AG20443 (cell line): ENCODE measurements around the gene ETFB.
"Not testable (repeated sequence)": the region's sequence is repeated elsewhere in the genome, so short reads cannot be mapped to it uniquely, and the experiment has no call there.

ENCODE experiments used
- DNase-seq: peaks from one replicate; pipeline ENCODE4 v3.0.0; 2012; ENCODE audit warnings: low spot score, mixed read lengths

The ETFB gene

DNA sequence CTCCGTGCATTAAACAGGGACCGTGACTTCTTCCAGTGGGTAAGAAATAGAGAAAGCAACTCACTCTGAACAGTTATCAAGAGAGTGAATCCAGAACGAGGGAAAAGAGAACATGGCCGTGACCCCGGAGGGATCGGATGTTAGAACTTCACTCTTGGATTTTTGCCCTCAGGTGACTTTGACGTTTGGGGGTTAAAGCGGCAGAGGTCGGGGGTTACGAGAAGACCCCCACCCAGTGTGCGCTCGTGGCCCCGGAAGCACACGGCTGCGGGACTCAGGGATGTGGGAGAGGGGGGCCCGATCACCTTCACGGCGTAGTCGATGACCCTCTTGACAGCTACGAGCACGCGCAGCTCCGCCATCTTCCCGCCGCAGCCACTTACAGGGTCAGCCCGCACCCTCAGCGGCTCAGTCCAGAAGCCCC lies at the start of gene ETFB:
ETFB (minus strand) TSS at position 424 of the 424 bp plus-strand sequence; CDS start at position 362, 62 bp downstream.
- no peak for DNase-seq

DNA sequence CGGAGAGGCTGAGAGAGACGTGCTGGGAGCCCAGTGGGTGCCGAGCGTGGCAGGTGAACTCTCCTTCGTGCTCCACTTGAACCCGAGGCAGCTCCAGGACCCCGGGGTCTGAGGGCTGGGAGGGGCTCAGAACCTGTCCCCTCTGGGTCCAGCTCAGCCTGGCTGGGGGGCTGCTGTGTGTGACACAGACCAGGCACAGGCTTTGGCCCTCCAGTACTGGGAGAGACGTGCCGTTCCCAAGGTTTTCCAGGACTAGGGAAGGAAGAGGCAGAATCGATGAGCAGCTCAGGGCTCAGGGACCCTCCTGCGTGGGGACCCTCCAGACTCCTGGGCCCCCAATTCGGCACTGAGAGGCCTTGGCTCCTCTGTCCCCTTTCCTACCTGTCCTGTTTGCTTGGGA lies 49.0 kb upstream of the ETFB start:
- no peak for DNase-seq

DNA sequence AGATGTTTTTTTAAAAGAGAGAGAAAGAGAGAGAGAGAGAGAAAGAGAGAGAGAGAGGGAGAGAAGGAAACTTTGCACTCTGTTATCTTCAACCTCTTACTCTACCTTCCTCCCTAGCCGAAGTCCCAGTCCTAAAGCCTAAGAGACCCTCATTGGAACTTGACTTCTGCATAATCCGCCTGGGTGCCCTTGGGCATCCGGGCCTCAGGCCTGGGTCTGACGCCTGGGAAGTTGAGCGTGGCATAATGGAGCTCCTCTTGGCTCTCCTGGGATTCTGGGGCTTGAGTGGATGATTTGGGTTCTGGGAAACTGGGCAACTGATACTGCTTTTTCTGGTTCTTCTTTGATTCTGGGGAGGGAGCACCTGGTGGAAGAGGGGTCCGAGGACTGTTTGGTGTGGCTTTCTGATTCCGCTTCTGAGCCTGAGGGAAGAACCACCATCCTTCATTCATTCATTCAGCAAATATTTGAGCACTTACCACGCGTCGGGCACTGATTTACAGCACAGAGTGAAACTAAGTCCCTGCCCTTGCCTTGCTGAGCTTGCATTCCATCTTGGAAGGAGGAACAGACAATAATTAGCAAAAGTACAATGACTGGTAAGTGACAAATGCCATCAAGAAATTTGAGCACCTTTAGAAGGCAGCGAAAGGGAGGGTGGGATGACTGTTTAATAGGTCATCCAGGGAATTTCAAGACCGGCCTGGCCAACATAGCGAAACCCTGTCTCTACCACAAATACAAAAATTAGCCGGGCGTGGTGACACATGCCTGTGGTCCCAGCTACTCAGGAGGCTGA lies 45.0 kb upstream of the ETFB start:
- no peak for DNase-seq

DNA sequence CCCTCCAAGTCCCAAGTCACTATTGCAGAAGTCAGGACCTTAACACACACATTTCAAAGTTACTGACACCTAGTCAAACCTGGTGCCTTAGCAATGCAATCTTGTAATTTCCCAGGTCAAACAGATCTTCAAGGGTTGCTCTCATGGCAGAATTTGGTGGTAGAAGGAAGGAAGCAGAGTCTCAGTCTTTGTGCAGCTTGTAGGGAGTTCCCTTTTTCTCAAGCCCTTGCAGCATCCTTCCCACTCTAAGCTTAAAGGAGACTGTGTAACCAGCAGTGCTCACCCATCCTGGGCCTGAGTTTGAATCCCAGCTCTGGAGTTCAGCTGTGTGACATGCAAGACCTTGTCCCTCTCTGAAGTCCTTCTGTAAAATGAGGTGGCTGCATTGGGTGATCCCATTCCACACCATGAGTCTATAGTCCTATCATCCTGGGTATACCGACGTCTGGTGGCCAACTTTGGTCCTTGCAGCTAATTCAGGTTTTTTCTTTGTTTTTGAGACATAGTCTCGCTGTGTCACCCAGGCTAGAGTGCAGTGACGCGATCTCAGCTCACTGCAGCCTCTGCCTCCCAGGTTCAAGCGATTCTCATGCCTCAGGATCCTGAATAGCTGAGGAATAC lies 41.4 kb upstream of the ETFB start:
- DNase-seq: peak; percentile 40

DNA sequence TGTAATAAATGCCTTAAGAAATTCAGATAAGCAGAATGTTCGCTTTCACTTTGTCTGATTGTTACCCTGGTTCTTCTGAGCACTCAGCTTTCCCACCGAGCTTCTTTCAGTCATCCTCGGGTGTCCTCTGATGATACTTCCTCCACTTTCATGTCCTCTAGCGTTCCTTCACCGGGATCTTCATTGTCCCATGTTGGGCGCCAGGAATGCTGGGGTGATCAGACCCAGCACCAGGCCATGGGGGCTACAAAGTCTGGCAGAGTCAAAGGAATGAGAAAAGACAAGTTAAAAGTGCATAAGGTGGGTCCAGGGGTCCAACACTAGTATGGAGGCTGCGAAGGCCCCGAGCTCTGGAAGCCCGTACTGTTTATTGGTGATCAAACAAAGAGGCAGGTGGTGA lies 35.9 kb upstream of the ETFB start:
- DNase-seq: no peak

DNA sequence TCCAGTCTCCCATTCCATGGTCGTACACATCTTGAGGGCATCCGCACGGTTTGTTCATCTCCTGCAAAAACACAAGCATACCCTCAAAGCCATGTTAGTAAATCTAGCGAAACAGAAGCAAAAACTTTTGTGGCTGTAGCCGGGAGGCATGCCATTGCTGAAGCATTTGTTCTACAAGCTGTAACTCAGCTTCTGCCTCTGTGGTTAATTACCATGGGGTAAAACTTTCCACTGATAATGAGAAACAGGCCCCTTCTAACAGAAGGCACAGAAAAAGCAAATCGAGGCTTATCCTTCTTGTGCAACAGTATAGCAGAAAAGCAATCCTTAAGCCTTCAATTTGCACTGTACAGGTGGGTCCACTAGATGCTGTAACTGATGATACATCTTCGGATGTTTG lies 33.7 kb upstream of the ETFB start:
- not testable (repeated sequence) for DNase-seq

DNA sequence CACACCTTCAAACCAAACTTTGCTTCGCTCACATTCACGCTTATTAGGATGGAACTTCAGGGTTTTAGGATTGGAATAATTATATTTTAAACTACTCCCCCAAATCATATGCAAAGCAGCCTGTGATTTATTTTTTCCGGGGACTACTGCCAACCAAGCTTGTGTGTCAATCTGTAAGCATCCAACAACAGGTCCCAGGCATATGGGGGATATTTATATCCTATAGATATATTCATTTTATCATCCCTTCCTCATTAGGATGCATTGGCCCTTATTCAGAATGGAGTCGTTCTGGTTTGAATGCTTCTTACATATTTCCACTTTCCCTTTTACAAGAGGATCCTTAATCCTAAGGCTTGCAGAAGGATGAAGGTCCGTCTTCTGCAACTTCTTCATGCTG lies 33.0 kb upstream of the ETFB start:
- no peak for DNase-seq

DNA sequence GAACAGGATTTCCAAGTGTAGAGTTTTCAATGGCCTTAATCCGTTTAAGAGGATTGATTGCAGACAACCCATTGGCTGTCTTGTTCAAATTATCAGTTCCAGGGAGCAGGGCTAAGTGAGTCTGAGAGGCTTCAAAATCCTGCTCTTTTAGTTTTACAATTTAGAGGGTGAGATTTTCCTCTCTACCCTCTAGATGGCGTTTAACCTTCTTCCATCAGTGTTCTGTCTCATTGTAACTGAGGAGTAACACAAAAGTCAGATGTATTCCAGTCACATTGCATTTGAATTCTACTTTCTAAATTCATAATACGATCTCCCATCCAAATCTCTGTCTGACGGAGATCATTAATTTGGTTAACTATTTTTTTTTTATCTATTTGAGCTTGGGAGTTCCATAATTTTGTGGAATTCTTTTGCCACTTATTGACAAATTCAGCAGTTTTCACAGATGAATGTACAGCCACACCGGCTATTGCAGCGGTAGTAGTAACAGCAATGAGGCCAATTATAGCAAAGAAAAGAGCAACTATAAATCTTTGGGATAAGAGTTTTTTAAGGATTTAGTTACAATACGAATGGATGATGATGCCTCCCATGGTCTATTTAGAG lies 32.0 kb upstream of the ETFB start:
- peak; percentile 56 for DNase-seq

DNA sequence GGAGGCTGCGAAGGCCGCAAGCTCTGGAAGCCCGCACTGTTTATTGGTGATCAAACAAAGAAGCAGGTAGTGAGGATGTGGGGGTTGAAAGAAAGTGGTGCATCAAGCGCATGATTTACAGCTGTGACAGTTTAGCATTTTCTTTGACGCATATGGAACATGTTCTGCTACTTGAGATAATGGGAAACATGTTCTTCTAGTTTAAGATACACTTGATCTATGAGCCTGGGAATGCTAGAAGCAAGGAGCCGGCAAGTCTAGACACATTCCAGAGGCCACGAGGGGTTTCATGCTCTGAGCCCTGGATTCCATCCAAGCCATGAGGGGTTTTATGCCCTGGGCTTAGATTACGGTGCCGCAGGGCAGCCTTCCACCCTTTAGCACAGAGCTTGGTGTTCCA lies 31.3 kb upstream of the ETFB start:
- not testable (repeated sequence) for DNase-seq

DNA sequence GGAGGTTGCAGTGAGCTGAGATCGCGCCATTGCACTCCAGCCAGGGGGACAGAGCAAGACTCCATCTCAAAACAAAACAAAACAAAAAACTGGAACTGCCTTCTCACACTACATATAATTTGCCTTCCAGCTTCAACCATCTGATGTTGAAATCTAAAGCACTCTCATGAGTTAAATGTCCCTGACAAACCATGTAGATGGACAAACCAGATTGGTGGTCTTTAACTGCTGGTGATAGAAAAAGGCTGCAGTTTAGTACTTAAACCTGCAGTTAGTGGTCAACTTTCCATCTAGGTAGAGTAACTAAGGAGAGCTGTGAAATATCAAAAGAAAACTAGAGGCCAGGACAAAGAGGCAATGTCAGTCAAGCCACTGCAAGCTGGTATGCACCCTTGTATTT lies 30.0 kb upstream of the ETFB start:
- no peak for DNase-seq

DNA sequence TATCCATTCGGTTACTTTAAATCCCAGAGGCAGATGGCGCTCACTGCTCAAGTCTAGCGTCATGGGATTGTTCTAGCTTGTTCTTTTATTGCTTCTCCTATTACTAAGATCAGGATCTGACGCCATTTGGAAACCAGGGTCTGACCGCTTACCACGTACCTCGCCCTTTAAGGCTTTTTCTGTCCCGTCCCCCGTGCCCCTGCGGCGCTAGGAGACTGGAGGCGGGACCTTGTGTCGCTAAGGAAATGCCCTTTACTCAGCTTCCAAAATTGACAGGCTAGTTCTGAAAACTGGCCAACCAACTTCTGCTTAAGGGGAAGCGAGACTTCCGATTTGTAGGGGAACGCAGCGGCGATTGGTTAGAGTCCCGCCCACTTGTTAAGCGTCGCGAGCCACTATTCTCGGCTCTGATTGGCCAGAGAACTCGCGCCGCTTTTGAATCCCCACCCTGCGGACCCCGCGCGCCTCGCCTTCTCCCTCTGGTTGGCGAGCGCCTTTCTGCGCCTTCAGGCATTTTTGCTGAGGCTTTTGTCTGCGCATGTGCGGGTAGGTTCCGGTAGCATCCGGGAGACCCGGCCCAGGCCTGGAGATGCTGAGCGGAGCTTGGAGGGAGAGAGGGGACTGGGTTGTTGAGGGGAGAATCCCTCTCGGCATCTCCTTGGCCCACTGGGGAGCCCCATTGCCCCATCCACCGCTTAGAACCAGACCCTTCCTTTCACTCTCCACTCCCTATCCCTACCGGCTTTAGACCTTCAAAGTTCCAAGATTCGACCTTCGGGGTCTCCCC lies 28.1 kb upstream of the ETFB start:
- peak; percentile 97 for DNase-seq

DNA sequence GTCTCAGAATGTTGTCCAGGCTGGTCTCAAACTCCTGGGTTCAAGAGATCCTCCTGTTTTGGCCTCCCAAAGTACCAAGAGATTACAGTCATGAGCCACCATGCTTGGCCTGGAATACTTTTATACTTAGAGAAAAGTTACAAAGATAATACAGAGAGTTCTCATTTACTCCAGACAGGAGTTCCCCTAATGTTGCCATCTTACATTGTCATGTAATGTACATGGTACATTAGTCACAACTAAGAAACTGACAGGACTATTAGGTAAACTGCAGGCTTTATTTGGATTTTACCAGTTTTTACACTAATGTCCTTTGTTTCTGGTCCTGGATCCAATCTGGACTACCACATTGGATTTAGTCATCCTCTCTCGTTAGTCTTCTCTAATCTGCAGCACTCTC lies 26.5 kb upstream of the ETFB start:
- no peak for DNase-seq

DNA sequence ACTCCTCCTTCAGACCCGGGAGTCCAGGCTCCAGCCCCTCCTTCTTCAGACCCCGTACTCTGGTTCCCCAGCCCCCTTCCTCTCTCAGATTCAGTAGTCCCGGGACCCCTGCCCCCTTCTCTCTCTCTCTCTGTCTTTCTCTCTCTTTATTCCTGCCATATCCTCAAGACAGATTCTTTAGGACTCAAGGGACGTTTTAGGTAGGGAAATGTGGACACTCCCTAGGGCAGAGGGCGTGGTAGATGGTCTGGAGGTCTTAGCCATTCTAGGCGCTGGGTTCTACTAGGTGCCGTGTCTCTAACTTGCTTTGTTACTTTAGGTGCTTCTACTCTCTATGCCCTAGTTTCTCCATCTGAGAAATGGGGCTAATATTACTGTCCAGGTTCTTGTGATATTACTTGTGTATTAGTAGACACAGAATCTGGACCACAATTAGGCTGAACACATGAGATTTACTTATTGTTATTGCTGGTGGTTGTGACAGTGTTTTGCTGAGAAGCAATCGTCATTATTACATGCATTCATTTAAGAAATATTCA lies 25.0 kb upstream of the ETFB start:
- DNase-seq: no peak

DNA sequence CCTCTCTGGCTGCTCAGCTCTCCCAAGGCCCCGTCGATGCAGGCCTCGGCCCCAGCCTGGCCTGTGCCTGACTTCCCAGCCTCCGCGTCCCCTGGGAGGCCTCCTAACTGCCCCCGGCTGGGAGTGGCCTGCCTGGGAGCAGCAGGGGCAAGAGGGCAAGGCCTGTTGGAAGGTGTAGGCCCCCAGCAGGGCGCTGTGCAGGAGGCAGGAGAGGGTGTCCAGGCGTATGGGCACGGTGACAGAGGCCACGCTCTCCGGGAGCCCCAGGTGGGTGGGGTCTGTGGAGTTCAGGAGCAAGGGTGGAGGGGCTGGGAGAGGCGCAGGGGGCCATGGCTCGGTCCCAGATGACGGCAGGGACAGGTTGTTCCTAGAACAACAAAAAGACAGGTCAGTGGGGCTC lies 23.0 kb upstream of the ETFB start:
- DNase-seq: no peak

DNA sequence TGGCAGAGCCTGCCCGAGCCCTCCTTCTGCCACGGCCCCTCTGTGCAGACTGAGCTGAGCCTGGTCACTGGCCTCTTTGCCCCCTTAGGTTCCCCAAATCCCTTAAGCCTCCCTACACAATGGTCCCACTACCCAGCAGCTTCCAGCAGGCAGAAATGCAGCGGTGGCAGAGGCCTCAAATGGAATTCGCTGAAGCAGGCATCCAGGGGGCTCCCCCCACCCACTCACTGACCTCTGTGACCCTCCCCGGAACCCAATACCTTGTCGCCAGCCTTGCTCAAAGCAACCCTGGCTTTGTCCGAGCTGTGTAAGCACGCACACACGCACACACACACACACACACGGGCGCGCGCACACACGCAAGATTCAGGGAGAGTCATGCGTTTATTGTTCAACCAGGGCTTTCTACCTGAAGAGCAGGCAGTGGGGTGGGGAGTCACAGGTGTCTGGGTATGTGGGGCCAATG lies 21.8 kb upstream of the ETFB start, which contains the start of gene LIM2:
LIM2 (minus strand) TSS at position 51 of the 466 bp plus-strand sequence. CDS start 531 bp downstream, outside the sequence.
- no peak for DNase-seq

DNA sequence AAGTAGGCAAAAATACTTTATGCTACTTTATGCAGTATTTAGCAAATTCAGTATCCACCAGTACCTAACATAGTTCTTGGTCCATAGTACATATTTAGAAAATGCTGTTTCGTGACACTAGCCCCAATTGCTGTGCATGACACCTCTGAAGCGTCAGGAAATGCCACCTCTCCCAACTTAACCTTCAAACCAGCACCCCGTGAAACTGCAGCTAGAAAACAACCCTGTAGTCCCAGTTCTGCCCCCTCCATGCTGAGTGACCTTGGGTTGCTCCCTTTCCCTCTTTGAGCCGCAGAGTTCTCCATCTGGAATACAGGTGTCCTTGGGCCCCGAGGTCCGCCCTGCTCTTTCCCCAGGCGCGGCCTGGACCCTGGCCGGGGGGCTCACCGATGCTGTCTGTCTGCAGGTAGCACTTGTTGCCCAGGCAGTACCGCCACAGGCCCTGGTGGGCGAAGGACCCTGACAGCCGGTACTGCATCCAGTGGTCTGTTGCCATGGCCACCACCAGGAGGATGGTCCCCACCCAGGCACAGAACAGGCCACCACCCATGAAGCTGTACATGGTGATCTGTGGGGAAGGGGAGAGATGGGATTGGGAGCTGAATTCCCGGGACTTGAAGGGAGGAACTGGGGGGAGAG lies 20.8 kb upstream of the ETFB start:
- DNase-seq: no peak

DNA sequence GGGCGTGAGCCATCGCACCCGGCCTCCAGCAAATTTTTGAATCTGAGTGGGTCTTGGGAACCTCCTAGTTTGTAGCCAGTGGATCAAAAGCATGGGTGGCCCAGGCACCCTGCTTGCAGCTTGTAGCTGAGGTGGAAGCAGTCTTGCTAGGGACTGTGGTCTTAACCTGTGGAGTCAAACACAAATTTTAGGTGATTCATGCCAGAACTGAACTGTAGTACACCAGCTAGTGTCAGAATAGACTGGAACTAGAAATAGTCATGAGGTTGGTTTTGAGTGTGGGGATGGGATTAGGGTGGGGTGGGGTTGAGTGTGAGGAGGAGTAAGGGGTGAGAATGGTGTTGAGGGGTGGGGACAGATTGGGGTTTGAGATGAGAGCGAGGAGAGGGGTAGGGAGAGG lies 15.8 kb upstream of the ETFB start:
- no peak for DNase-seq

DNA sequence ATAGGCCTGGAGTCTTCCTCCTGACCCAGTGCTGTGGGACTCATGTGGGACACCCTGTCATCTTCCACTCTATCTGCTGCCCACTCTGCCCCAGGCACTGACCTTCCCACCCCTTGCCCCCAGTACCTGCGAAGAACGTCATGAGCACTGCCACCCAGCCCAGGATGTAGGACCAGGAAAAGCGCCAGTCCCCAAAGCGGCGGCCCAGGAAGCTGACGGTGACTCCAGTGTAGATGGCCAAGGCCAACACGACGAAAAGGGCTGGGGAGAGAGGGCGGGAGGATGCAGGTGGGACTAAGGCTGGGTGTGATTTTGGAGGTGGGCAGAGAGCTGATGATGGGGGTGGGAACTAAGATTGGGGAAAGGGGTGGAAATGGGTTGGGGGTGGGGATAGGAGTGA lies 14.2 kb upstream of the ETFB start:
- no peak for DNase-seq

DNA sequence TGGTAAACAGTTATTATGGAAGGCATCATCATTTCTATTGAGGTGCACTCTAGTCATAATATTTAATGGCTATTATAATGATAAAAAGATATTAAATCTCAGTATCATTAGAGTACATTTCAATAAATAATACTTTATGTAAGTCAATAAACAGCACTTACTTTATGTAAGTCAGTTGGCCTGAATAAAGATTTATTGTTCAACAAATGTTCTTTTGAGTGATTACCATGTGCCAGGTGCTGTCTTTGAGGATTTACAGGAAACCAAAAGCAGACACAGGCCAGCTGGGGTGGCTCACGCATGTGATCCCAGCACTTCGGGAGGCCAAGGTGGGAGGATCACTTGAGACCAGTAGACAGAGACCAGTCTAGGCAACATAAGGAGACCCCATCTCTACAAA lies 11.2 kb upstream of the ETFB start:
- no peak for DNase-seq

DNA sequence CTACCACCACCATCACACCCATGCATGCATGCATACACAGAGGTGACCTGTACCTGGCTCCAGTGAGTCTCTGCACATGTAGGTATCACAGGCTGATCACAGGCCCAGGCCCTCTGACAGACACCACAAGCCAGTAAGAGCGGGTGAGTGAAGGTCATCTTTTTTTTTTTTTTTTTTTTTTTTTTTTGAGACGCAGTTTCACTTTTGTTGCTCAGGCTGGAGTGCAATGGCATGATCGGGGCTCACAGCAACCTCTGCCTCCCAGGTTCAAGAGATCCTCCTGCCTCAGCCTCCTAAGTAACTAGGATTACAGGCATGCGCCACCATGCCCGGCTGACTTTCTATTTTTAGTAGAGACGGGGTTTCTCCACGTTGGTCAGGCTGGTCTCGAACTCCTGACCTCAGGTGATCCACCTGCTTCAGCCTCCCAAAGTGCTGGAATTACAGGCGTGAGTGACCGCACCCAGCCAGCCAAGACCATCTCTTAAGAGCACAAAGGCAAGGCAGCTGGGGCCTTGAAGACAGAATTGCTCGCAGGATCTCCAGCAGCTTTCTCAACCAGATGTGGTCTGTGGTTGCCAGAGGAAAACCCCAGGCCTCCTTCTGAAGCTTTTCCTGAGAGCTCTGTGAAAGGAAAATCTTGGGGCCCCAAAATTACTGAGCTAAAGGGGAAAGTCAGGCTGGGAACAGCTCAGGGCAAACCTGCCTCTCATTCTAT lies 9.5 kb upstream of the ETFB start:
- DNase-seq: no peak
